Panc1 (cell line): ENCODE data around the gene BOC. TPM values are rescaled to one million over a fixed set of nuclear protein-coding genes. Genes with fewer than 3 reads are reported as not detected.

Source experiments
- ATAC-seq: fragments of 200-7000 bp; cut with Tn5 transposase; 2 replicates; pipeline ENCODE4 v1.9.1; 2020; ENCODE audit warnings: mild to moderate bottlenecking, moderate library complexity
- BruUV-seq: library from RNA; stranded (reverse); fragments of 400-500 nt; replicated peaks from 2 replicates; lab custom pipeline; 2021; lab: Mats Ljungman, UMichigan
- CTCF ChIA-PET: fragments of 300-600 bp; sonication (Branson Sonifier 250); formaldehyde crosslinking; loops from one replicate; lab custom pipeline; 2022; ENCODE audit warnings: antibody characterized with exemption; lab: Charles Lee
- POLR2A ChIA-PET: fragments of 300-600 bp; sonication (Branson Sonifier 250); formaldehyde crosslinking; loops from one replicate; lab custom pipeline; 2022; ENCODE audit warnings: antibody characterized with exemption; lab: Charles Lee
- DNase-seq: peaks from one replicate; pipeline ENCODE4 v3.0.0-alpha.2; 2010; ENCODE audit warnings: low read depth, low spot score
- H3K27ac ChIP-seq: 2 replicates; pipeline ENCODE4 v1.5.1; 2011; ENCODE audit warnings: mild to moderate bottlenecking, low read length, inconsistent platforms
- H3K27me3 ChIP-seq: fragments of 200-500 bp; sonication (Bioruptor generic); 2 replicates; pipeline ENCODE4 v1.6.0; 2014; ENCODE audit warnings: low read length, inconsistent platforms; ENCODE audit not compliant: control insufficient read depth, insufficient read depth
- H3K36me3 ChIP-seq: fragments of 200-500 bp; sonication (Bioruptor generic); 2 replicates; pipeline ENCODE4 v1.5.1; 2014; ENCODE audit warnings: inconsistent platforms, mild to moderate bottlenecking, low read length, moderate library complexity; ENCODE audit not compliant: control insufficient read depth, insufficient read depth
- H3K4me1 ChIP-seq: 2 replicates; pipeline ENCODE4 v1.5.1; 2011; ENCODE audit warnings: inconsistent platforms, mild to moderate bottlenecking, low read length, moderate library complexity; ENCODE audit not compliant: control insufficient read depth, insufficient read depth
- H3K4me3 ChIP-seq, 2 experiments: 2 replicates each; pipeline ENCODE4 v1.5.1; 2011 to 2012; ENCODE audit warnings: low read depth in 2 of 2, low read length in 2 of 2, mild to moderate bottlenecking in 2 of 2, inconsistent platforms in 1 of 2, moderate library complexity in 1 of 2
- H3K9me3 ChIP-seq: fragments of 200-500 bp; sonication (Bioruptor generic); 2 replicates; pipeline ENCODE4 v1.5.1; 2014; ENCODE audit warnings: low read depth, mild to moderate bottlenecking, inconsistent platforms, low read length, moderate library complexity; ENCODE audit not compliant: control insufficient read depth, insufficient read depth
- CTCF ChIP-seq: fragments of 450-650 bp; IDR thresholded peaks from 2 replicates; pipeline ENCODE4 v1.5.1; 2017; ENCODE audit warnings: mild to moderate bottlenecking
- POLR2AphosphoS5 ChIP-seq: IDR thresholded peaks from 2 replicates; pipeline ENCODE4 v1.6.1; 2012; ENCODE audit warnings: mild to moderate bottlenecking, low read depth, low read length, moderate library complexity
- REST ChIP-seq, 2 experiments: IDR thresholded peaks; 2 replicates each; pipeline ENCODE4 v1.6.1; 2011 to 2012; ENCODE audit warnings: low read depth in 2 of 2, control low read depth in 1 of 2, low read length in 1 of 2, mild to moderate bottlenecking in 1 of 2, moderate library complexity in 1 of 2; ENCODE audit not compliant: insufficient read depth in 1 of 2
- SIN3A ChIP-seq: IDR thresholded peaks from 2 replicates; pipeline ENCODE4 v1.6.1; 2012; ENCODE audit warnings: low read depth, mild to moderate bottlenecking, low read length, moderate library complexity, borderline replicate concordance; ENCODE audit not compliant: insufficient read depth
- TCF7L2 ChIP-seq: IDR thresholded peaks from 2 replicates; pipeline ENCODE4 v1.6.1; 2011; ENCODE audit warnings: mild to moderate bottlenecking, low read depth, low read length, inconsistent platforms
- in situ Hi-C: cut with HindIII; loops from 2 replicates; pipeline ENCODE4 v1.10.0; 2016; ENCODE audit warnings: low sequenced_read_pairs, low pct_unique_long_range_greater_than_20kb
- intact Hi-C: fragments of 100-400 bp; cut with micrococcal nuclease; formaldehyde crosslinking; loops from one replicate; pipeline ENCODE4 v1.10.0; 2022; ENCODE audit not compliant: unreplicated experiment
- total RNA-seq: library from RNA; stranded (reverse); gene quantifications from one replicate; pipeline ENCODE4 v1.2.1, GENCODE V29; 2021; ENCODE audit not compliant: unreplicated experiment

The BOC gene
- total RNA-seq, 1 experiment from 2014 or later = 0.33 TPM

- Histone ChIP-seq H3K4me1 (peaks cover 10% of the 10 kb centered on the region), H3K36me3 (no peaks in the 10 kb centered on the region), H3K9me3 (no peaks in the 10 kb centered on the region), H3K27me3 (no peaks in the 10 kb centered on the region; the same call in 1 of the 2 replicates), H3K27ac (no peak overlapping the region), H3K4me3 (no peak overlapping the region)
- in situ Hi-C loops = no loop called here
- CTCF ChIA-PET = no interaction called here
- no TSS peak for BruUV-seq
- TF ChIP-seq SIN3A (no peak), TCF7L2 (no peak), POLR2AphosphoS5 (no peak), REST (IDR thresholded peaks at IDR 0.05; ENCODE audit: insufficient read depth in 1 of 2, low read depth in 2 of 2, low read length in 1 of 2) (no peak), CTCF (no peak)
- ATAC-seq = no peak
- intact Hi-C loops = no loop called here
- no peak for DNase-seq
- POLR2A ChIA-PET = no interaction called here
Observed at GRCh38 chr3:113234688-113235260, 23.4 kb downstream of the BOC start.

GRCh38 chr3:113238503-113238902 lies 27.1 kb downstream of the BOC start:
- Histone ChIP-seq H3K4me3 (no peak overlapping the region), H3K27ac (no peak overlapping the region), H3K36me3 (no peaks in the 10 kb centered on the region), H3K4me1 (no peaks in the 10 kb centered on the region), H3K9me3 (no peaks in the 10 kb centered on the region), H3K27me3 (no peaks in the 10 kb centered on the region; the same call in 1 of the 2 replicates)
- CTCF ChIA-PET = no interaction called here
- POLR2A ChIA-PET = no interaction called here
- intact Hi-C loops (no loop called here), in situ Hi-C loops (no loop called here)
- ATAC-seq (no peak), DNase-seq (no peak)
- no TSS peak for BruUV-seq
- TF ChIP-seq TCF7L2 (no peak), SIN3A (no peak), CTCF (no peak), REST (IDR thresholded peaks at IDR 0.05; ENCODE audit: insufficient read depth in 1 of 2, low read depth in 2 of 2, low read length in 1 of 2) (no peak), POLR2AphosphoS5 (no peak)
